NCI-H2107 treated with DMSO at 0.1 percent for 48 hours (cell line): Measurements from ENCODE around the gene YARS1.

ENCODE experiments used
- DNase-seq: peaks from one replicate; lab custom pipeline; 2025; ENCODE audit not compliant: unreplicated experiment; lab: John Stamatoyannopoulos, UW

Gene YARS1

GRCh38 chr1:32748348-32748747, 68.8 kb downstream of the YARS1 start:
- no peak for DNase-seq

- DNase-seq, result no peak
Measured at GRCh38 chr1:32746130-32746529, 71.0 kb downstream of the YARS1 start.

GRCh38 chr1:32744071-32744425, 73.1 kb downstream of the YARS1 start:
- no peak for DNase-seq

- no peak for DNase-seq
Measured at GRCh38 chr1:32743380-32744070, 73.6 kb downstream of the YARS1 start.

GRCh38 chr1:32742956-32743355, 74.2 kb downstream of the YARS1 start:
- no peak for DNase-seq

GRCh38 chr1:32742199-32742947, 74.8 kb downstream of the YARS1 start:
- no peak for DNase-seq

GRCh38 chr1:32741413-32742198, 75.6 kb downstream of the YARS1 start:
- no peak for DNase-seq

- no peak for DNase-seq
Measured at GRCh38 chr1:32741059-32741412, 76.1 kb downstream of the YARS1 start.

GRCh38 chr1:32736812-32737791, 80.1 kb downstream of the YARS1 start:
- DNase-seq, result no peak

GRCh38 chr1:32733582-32734321, 83.4 kb downstream of the YARS1 start:
- DNase-seq, result no peak

- no peak for DNase-seq
Measured at GRCh38 chr1:32729254-32730046, 87.7 kb downstream of the YARS1 start.

GRCh38 chr1:32728413-32729077, 88.6 kb downstream of the YARS1 start:
- no peak for DNase-seq

- no peak for DNase-seq
Measured at GRCh38 chr1:32727876-32728275, 89.3 kb downstream of the YARS1 start.

- no peak for DNase-seq
Measured at GRCh38 chr1:32725615-32725982, 91.6 kb downstream of the YARS1 start.
